ENCODE results near the gene DNAL1.

DNA sequence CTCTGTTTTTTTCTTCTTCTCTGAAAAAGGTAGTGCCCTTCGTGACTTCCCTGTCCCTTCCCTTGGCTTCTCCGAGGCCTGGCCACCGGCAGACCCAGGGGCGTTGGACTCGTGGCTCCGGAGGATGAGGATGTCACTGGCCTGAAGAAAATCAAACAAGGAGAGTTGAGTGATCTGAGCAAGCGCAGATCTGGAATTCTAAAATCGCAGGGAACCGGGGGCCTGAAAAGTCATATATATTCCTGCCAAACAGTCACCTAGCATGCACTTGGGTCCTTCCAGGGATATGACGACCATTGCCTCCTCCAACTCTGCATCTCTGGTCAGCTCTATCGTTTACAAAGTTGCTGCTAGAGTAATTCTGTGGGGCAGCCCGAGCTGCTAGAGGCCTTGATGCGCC lies 74.6 kb downstream of the DNAL1 start:
- no peak for TF ChIP-seq EZH2phosphoT487 (IDR thresholded peaks at IDR 0.05; ENCODE audit: insufficient read depth, low read depth)
- no peak for TF ChIP-seq EZH2 (IDR thresholded peaks at IDR 0.05; ENCODE audit: insufficient read depth, poor library complexity, severe bottlenecking)
